GF-D8 (cell line): Measurements from ENCODE around the gene RPL37.
"Not testable (repeated sequence)": the region's sequence is repeated elsewhere in the genome, so short reads cannot be mapped to it uniquely, and the experiment has no call there.

Experiments used
- DNase-seq: peaks from one replicate; lab custom pipeline; 2025; lab: John Stamatoyannopoulos, UW

RPL37 gene

DNA sequence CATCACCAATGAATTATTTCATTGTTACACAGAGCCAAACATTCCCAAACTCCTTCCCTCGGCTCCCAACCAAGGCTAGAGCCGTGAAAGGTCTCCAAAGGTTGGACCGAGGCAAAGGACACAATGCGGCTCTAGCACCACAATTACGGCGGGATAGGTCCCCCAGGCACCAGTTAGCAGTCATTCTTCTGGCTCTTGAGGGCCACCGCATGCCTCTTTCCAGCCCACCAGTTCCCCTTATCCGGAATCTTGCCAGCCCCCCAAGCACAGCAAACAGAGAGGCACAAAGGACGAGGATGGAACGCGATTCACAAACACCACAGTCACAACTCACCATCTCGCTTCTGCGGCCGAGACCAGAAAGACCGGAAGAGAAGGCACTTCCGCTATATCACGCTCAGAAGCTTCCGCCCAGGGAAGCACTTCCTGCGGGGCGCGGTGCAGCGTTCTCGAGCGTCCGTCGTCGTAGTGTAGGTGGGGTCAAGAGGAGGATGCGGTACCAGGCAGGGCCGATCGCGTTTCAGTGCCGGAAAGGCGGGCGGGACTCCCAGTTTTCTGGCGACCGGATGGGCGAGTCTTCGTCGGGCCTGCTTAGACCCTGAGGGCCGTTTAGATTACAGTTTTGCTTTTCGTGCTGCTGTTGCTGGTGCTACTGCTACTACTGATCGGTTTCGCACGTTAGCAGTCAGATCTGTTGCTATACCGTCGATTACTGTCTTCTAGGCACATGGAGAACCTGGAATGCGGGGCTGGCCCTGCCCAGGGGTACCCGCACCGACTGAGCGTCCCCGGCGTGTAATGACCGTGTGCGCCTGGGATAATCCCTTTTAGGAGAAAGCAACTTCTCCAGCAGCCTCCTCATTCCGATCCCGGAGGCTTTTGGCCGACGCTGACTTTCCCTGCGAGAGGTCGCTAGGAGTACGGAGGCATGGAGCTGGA is at the start of gene RPL37:
Gene RPL37, minus strand, starts transcription at position 374 of the 939 bp plus-strand sequence. Its CDS starts 37 bp downstream, at position 337.
- peak; percentile 86 for DNase-seq

DNA sequence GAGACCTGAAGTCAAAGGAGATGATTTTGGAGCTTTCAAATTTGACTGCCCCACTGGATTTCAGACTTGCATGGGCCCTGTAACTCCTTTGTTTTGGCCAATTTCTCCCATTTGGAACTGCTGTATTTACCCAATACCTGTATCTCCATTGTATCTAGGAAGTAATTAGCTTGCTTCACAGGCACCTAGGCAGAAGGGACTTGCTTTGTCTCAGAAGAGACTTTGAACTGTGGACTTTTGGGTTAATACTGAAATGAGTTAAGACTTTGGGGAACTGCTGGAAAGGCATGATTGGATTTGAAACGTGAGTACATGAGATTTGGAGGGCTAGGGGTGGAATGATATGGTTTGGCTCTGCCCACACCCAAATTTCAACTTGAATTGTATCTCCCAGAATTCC is 48.0 kb upstream of the RPL37 start:
- not testable (repeated sequence) for DNase-seq

DNA sequence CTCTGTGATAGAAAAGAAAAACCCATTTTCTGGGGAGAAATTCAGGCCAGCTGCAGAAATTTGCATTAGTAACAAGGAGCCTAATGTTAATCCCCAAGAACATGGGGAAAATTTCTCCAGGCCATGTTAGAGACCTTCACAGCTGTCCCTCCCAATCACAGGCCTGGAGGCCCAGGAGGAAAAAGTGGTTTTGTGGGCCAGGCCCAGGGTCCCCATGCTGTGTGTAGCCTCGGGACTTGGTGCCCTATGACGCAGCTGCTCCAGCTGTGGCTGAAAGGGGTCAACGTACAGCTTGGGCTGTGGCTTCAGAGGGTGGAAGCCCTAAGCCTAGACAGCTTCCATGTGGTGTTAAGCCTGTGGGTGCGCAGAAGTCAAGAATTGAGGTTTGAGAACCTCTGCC is 47.3 kb upstream of the RPL37 start:
- DNase-seq = no peak

DNA sequence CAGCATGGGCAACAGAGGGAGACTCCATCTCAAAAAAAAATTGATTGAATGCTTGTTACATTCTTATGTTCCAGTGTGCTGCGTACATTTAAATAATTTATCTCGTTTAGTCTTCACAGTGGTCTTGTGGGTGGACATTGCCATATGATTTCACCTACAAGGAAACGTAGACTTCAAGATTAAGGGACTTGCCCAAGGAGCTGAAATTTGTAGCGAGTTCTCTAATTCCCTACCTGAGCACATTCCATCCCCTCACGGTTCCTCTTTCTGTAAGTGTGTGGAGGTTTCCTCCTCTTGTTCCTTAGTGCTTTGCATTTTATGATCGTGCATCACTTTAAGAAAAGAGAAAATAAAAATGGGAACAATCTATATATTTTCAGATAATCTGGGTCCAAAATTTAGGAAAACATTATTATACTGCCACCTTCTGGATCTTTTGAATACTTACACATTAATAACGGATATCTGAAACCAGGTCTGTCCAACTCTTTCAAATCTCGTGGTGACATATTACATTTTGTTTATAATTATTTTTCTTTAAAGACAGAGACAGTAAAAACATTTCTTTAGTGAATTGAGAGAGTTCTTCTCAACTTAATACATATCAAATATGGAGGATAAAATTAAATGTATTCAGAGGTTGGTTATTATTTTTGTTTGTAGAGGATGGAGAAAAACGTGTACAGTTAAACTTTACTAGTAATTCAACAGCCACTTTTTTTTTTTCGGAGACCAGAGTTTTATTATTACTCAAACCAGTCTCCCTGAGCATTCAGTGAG is 44.3 kb upstream of the RPL37 start:
- peak; percentile 19 for DNase-seq

DNA sequence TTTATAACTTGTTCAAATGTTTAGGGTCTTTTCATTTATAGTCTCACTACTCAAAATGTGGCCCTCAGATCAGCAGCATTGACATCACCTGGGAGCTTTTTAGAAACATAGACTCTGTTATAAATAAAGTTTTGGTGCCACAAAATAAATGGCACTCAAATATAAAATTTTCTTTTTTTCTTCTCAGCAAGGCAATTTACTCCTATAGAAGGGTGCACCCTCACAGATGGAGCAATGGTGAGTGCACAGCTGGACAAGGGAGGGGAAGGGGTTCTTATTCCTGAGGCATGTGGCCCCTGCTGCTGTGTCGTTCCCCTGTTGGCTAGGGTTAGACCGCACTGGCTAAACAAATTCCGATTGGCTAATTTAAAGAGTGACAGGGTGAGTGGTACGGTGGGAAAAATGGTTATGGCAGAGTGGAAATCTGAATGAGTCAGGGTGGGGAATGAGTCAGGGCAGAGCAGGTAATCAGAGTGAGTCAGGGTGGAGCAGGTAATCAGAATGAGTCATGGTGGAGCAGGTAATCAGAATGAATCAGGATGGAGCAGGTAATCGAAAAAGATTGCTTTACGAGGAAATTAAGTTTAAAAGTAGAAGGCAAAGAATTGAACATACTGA is 42.5 kb upstream of the RPL37 start:
- DNase-seq = no peak

DNA sequence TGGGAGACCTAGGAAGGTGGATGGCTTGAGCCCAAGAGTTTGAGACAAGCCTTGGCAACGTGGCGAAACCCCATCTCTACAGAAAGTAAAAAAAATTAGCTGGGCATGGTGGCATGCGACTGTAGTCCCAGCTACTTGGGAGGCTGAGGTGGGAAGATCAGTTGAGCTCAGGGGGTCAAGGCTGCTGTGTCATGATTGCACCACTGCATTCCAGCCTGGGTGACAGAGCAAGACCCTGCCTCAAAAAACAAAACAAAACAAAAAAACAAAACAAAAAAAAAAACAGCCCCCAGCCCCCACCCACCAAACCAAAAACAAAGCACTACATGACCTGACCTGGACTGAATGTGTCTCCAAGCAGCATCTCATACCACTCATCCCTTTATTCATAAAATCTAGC is 40.9 kb upstream of the RPL37 start:
- DNase-seq = no peak

DNA sequence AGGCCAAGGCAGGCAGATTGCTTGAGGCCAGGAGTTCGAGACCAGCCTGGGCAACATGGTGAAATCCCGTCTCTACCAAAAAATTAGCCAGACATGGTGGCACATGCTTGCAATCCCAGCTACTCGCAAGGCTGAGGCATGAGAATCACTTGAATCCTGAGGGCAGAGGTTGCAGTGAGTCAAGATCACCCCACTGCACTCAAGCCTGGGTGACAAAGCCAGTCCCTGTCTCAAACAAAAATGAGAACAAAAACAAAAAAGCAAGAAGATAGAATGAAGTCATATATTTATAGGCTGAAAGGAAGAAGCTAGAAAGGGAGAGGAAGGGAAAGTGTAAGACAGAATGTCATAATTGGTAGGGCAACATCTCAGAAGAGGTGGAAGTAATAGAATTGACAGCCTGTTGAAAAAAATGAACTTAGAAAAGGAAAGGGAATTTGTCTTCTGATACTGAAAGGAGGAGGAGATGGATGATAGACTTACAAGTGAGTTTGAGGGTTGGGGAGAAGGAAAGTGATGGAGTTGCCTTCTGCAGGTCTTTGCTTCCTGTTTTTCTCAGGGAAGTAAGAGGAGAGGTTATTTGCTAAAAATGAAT is 38.4 kb upstream of the RPL37 start:
- DNase-seq = no peak

DNA sequence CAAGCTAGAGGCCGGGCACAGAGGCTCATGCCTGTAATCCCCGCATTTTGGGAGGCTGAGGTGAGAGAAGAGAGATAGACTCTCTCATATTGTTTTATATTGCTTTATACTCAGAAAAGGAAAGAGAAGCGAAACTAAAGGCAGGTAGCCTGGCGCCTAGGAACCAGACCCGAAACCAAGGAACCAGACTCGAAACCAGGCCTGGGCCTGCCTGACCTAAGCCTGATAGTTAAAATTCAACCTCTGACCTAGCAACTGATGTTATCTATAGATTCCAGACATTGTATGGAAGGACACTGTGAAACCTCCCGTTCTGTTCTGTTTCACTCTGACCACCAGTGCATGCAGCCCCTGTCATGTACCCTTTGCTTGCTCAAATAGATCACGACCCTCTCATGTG is 37.2 kb upstream of the RPL37 start:
- not testable (repeated sequence) for DNase-seq

DNA sequence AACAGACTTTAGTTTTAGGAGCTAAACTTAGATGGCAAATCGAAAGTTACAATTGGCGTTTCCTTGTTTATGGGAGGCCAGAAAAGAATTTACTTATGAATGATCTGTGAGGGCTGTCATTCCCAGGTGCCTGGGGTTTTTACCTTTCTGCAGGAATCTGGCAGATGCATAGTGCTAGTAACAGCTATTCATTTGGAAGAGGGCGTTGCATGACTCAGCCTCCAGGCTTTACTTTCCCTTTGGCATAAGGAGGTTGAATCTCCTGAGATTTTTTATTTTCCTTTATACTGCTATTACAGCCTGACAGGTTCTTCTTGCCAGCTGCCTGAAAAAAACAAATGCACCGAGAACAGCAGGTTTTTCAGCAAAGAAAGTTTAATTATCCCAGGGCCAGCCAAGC is 36.2 kb upstream of the RPL37 start:
- no peak for DNase-seq

DNA sequence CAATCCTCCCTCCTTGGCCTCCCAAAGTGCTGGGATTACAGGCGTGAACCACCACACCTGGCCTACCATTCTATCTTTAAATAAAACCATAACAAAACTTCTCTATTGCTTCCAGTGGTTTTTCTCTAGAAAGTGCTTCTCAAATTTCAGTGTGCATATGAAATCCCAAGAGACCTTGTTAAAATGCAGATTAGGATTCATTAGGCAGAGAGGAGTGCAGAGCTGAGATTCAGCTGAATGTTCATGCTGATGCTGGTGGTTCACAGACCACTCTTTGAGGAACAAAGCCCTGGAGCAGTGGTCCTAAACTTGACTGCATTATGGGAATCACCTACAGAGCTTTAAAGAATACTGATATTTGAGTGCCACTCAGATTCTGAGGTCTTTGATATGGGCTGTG is 34.4 kb upstream of the RPL37 start:
- no peak for DNase-seq

DNA sequence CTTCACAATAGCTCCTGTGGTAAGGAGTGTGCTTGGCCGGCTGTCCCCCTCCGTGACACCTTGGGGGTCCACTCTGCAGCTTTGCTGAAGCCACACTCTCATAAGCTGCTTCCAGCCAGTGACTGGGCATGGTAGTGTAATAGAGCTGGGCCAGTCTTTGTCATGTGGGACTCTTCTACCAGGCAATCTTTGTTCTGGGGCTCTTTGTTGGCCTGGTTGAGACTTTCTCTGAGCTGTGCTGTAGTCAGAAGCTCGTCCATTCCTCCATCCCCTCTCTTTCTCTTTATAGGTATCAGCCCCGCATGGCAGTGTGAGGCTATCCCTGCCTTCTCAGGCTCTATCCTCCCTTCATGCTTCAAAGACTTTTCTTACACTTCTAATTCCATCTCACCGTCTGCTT is 31.8 kb upstream of the RPL37 start:
- no peak for DNase-seq

DNA sequence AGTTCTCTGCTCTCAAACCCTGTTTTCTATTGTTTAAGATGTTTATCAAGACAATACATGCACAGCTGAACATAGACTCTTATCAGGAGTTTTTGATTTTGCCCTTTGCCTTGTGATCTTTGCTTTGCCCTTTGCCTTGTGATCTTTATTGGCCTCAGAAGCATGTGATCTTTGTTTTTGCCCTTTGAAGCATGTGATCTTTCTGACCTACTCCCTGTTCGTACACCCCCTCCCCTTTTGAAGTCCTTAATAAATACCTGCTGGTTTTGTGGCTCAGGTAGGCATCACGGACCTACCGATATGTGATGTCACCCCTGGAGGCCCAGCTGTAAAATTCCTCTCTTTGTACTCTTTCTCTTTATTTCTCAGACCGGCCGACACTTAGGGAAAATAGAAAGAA is 30.0 kb upstream of the RPL37 start:
- not testable (repeated sequence) for DNase-seq

DNA sequence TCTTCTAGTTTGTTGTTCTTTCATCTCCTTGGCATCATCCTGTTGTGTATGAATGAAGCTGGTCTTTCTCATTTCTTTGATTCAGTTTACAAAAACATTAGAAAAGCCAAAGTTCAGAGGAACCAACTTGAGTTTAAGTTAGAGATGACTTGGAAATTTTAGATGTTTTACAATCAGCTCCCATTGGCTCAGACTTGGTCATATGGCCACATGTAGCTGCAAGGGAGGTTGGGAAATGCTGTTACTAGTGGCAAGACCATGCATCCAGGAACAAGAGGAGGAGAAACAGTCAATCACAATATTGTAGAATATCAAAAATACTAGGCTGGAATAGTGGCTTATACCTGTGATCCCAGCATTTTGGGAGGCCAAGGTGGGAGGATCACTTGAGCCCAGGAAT is 25.7 kb upstream of the RPL37 start:
- DNase-seq = no peak

DNA sequence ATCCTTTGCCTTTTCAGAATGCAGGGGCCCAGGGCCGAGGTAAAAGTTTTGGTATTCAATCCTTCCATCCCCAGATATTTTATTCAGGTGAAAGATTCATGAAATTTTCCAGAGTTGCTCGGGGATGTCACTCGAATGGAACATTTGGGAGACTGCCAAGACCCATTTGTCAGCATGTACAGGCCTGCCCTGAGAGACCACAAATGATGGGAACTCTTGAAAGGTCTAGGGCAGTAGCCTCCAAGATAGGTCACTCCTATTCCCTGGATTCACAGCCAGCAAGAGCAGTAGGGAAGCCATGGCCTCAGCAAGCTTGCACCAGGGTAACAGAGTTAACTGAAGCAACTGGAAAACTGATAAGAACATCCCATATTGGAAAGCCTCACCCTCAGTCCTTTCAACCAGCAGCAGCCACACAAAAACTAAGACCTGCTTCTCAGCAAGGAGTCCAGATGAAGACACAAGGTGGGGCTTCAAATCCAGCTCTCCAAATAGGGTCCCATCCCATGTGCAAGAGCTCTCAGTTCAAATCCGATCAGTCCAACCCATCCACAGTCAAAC is 18.7 kb upstream of the RPL37 start:
- no peak for DNase-seq

DNA sequence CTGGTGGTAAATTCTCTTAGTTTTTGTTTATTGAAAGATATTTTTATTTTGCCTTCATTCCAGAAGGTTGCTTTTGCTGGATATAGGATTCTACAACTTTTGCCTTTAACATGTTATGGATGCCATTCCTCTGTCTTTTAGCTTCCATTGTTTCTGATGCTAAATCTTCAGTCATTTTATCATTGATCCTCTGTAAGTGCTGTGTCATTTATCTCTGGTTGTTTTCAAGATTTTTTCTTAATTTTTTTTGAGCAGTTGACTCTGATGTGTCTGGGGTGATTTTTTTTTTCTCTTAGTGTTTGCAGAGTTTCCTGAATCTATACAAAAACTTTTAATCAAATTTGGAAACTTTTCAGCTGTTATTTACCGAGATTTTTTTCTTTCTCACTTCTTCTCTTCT is 12.5 kb upstream of the RPL37 start:
- no peak for DNase-seq

DNA sequence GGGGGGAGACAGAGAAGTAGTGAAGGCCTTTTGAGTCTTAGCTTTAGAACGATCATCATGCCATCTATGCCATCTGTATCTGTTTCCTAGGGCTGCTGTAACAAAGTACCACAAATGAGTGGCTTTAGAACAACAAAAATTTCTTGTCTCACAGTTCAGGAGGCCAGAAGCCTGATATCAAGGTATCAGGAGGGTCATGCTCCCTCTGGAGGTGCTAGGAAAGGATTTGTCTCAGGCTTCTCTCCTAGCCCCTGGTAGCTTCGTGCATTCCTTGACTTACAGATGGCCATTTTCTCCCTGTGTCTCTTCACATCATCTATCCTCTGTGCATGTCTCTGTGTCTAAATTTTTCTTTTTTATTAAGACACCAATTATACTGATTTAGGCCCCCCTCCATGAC is 11.3 kb upstream of the RPL37 start:
- DNase-seq = no peak

DNA sequence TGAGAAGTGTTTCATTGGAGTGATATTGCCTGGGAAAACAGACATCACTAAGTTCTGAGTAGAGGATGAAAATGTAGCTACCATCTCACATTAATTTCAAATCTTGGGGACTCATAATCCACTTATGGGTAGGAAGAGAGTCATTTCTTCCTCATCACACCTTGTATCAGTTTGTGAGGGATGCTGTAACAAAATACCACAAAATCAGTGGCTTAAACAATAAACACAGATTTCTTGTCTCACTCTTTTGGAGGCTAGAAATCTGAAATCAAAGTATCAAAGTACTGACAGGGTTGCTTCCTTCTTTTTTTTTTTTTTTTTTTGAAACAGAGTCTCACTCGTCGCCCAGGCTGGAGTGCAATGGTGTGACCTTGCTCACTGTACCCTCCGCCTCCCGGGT is 9.5 kb upstream of the RPL37 start:
- no peak for DNase-seq

DNA sequence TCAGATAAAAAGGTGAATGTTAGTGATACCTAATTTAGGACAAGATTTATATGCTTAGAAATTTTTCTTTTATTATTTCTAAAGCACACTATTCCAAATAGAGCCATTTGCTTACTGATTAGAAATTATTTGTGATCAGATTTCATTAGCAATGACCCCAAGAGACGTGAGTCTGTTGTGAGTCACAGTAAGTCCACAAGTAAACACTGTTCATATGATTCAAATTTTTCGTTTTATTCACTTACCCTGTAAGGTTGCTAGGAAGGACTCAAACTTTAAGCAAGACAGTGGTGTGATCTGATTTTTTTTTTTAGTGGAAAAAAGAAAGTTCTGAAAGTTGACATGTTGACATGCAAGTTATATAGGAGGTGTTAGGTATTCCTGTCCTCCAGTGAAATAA is 7.3 kb upstream of the RPL37 start:
- DNase-seq = no peak

DNA sequence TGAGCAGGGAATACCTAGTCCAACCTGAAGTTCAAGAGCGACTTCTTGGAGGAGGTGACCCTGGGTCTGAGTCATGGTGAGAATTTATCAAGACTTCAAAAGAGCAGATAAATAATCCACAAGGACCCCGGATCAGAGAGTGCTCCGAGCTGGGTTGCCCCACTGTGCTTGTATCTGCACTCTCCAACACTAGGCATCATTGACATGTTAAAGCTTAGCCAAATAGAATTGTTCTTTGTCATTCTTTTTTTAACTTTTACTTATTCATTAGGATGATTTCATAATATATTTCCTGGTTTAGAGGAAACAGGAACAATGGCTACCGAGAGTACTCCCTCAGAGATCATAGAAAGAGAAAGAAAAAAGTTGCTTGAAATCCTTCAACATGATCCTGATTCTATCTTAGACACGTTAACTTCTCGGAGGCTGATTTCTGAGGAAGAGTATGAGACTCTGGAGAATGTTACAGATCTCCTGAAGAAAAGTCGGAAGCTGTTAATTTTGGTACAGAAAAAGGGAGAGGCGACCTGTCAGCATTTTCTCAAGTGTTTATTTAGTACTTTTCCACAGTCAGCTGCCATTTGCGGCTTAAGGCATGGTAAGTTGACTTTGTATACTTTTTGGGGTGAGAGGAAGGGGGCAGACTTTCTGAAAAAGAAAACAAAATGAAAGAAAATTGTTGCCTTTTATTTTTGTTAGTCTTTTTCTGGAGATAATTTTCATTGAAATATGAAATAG is 6.2 kb upstream of the RPL37 start, which contains the start of gene CARD6:
Gene CARD6, plus strand, starts transcription at position 300 of the 738 bp plus-strand sequence. Its CDS starts 16 bp downstream, at position 316.
- peak; percentile 33 for DNase-seq

DNA sequence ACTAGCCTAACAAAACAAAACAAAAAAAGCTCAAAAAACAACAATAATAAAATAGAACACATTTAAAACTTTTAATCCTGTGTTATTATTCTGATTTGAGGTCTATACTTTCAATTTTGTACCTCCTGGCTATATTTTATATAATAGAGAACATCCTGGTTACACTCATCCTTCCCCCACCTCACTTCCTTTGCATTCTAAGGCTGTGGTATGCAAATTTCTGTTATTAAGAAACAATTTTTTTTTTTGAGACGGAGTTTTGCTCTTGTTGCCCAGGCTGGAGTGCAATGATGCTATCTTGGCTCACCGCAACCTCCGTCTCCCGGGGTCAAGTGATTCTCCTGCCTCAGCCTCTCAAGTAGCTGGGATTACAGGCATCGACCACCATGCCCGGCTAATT is 3.1 kb upstream of the RPL37 start:
- no peak for DNase-seq

DNA sequence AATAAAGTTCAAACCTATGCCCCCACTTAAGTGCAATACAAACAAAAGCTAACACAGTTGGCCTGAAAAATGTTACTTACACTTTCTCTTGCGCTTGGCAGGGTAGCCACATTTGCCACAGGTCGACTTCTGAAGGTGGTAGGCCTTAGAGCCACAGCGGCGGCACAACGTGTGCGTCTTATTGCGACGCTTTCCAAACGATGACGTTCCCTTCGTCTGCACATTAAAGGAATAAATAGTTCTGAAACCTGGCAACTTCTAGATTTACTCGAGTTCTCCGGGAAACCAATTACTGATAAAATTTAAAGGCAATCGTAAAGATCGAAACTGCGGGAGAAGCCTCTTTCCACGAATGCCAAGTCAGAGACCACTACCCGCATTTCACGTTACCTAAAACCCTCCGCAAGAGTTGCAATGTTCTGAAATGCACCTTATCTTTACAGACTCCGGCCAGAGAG is 602 bp downstream of the RPL37 start:
- DNase-seq = no peak
